SK-N-SH (cell line): ENCODE data around the gene CLDN15. TPM values are rescaled to one million over a fixed set of nuclear protein-coding genes. Genes with fewer than 3 reads are reported as not detected.

Source experiments
- CTCF ChIA-PET: fragments of 300-600, 350-600 bp; formaldehyde crosslinking; extraction: SDS; loops from one replicate; lab custom pipeline; 2021; lab: Yijun Ruan, JAX
- POLR2A ChIA-PET: fragments of 350-600 bp; sonication (Branson Sonifier 250); formaldehyde crosslinking; extraction: SDS; loops from one replicate; lab custom pipeline; 2020; ENCODE audit warnings: antibody characterized with exemption, inconsistent platforms; lab: Yijun Ruan, JAX
- DNase-seq: peaks from one replicate; pipeline ENCODE4 v3.0.0; 2012
- H2AFZ ChIP-seq: fragments of 200-600 bp; sonication (generic); 2 replicates; pipeline ENCODE4 v1.8.1; 2016; ENCODE audit warnings: antibody characterized with exemption, mild to moderate bottlenecking, low read depth
- H3F3A ChIP-seq: fragments of 200-600 bp; sonication (generic); replicated peaks from 2 replicates; pipeline ENCODE3; 2016; ENCODE audit warnings: antibody characterized with exemption, mild to moderate bottlenecking; ENCODE audit not compliant: insufficient read depth
- H3K27ac ChIP-seq, 2 experiments: fragments of 200-500 bp in 1 of 2; fragments of 200-600 bp in 1 of 2; sonication (Bioruptor generic) in 1 of 2; sonication (generic), shearing (Covaris generic) in 1 of 2; 2 replicates each; pipeline versions ENCODE4 v1.5.1 to v1.6.1; 2014 to 2016; ENCODE audit warnings: low read depth in 2 of 2, inconsistent platforms in 1 of 2, low read length in 1 of 2, mild to moderate bottlenecking in 1 of 2, mixed read lengths in 1 of 2
- H3K27me3 ChIP-seq: fragments of 200-600 bp; sonication (generic), shearing (Covaris generic); 2 replicates; pipeline ENCODE4 v1.6.1; 2016; ENCODE audit warnings: mixed run types; ENCODE audit not compliant: insufficient read depth
- H3K36me3 ChIP-seq, 2 experiments: fragments of 200-500 bp in 1 of 2; fragments of 200-600 bp in 1 of 2; sonication (Bioruptor generic) in 1 of 2; sonication (generic) in 1 of 2; replicated peaks in 1 of 2; 2 replicates each; pipeline versions ENCODE3 to v1.5.1; 2014 to 2016; ENCODE audit warnings: low read length in 1 of 2, mild to moderate bottlenecking in 1 of 2; ENCODE audit not compliant: insufficient read depth in 2 of 2, control insufficient read depth in 1 of 2
- H3K4me1 ChIP-seq, 2 experiments: fragments of 200-500 bp in 1 of 2; fragments of 200-600 bp in 1 of 2; sonication (Bioruptor generic) in 1 of 2; sonication (generic), shearing (Covaris generic) in 1 of 2; 2 replicates each; pipeline versions ENCODE4 v1.5.1 to v1.6.1; 2014 to 2016; ENCODE audit warnings: low read depth in 1 of 2, low read length in 1 of 2, mixed run types in 1 of 2; ENCODE audit not compliant: insufficient read depth in 2 of 2, control insufficient read depth in 1 of 2
- H3K4me2 ChIP-seq: fragments of 200-600 bp; sonication (generic), shearing (Covaris generic); 2 replicates; pipeline ENCODE4 v1.6.1; 2017; ENCODE audit warnings: mixed run types
- H3K4me3 ChIP-seq, 2 experiments: fragments of 200-500 bp in 1 of 2; fragments of 200-600 bp in 1 of 2; sonication (Bioruptor generic) in 1 of 2; sonication (generic), shearing (Covaris generic) in 1 of 2; 2 replicates each; pipeline versions ENCODE4 v1.5.1 to v1.8.1; 2014 to 2016; ENCODE audit warnings: low read depth in 2 of 2, inconsistent platforms in 1 of 2, low read length in 1 of 2, mild to moderate bottlenecking in 1 of 2, mixed read lengths in 1 of 2, moderate library complexity in 1 of 2
- H3K79me2 ChIP-seq: fragments of 200-600 bp; sonication (generic); 2 replicates; pipeline ENCODE4 v1.8.1; 2017; ENCODE audit warnings: mild to moderate bottlenecking; ENCODE audit not compliant: insufficient read depth
- H3K9ac ChIP-seq: fragments of 200-600 bp; sonication (generic); 2 replicates; pipeline ENCODE4 v1.6.1; 2017; ENCODE audit warnings: mixed run types
- H3K9me2 ChIP-seq: fragments of 200-600 bp; sonication (generic); 2 replicates; pipeline ENCODE4 v1.6.1; 2017; ENCODE audit warnings: mixed run types
- H3K9me3 ChIP-seq: fragments of 200-600 bp; sonication (generic); 2 replicates; pipeline ENCODE4 v1.6.1; 2017; ENCODE audit warnings: mixed run types, mild to moderate bottlenecking, moderate library complexity
- H4K20me1 ChIP-seq: fragments of 200-600 bp; sonication (generic); 2 replicates; pipeline ENCODE4 v1.6.1; 2017; ENCODE audit warnings: mild to moderate bottlenecking, mixed run types; ENCODE audit not compliant: insufficient read depth
- CHD2 ChIP-seq: fragments of 150-350 bp; IDR thresholded peaks from 2 replicates; pipeline ENCODE4 v1.6.1; 2018; ENCODE audit warnings: low read length; ENCODE audit not compliant: partially characterized antibody
- CTCF ChIP-seq: fragments of 200-600 bp; sonication (generic); IDR thresholded peaks from 2 replicates; pipeline ENCODE4 v1.6.1; 2017; ENCODE audit warnings: antibody characterized with exemption, mild to moderate bottlenecking, moderate library complexity
- EZH2phosphoT487 ChIP-seq: fragments of 200-600 bp; sonication (generic); IDR thresholded peaks from 2 replicates; pipeline ENCODE4 v1.6.1; 2017; ENCODE audit warnings: low read depth, mixed run types, mild to moderate bottlenecking, antibody characterized with exemption, moderate library complexity, borderline replicate concordance
- IRF3 ChIP-seq: fragments of 150-350 bp; IDR thresholded peaks from 2 replicates; pipeline ENCODE4 v1.6.1; 2016; ENCODE audit warnings: mild to moderate bottlenecking, low read depth, low read length
- JUND ChIP-seq: IDR thresholded peaks from 2 replicates; pipeline ENCODE4 v1.4.0; 2012
- MAX ChIP-seq: IDR thresholded peaks from 2 replicates; pipeline ENCODE4 v1.4.0; 2012; ENCODE audit warnings: low read depth
- MXI1 ChIP-seq: IDR thresholded peaks from 2 replicates; pipeline ENCODE4 v1.6.1; 2012; ENCODE audit warnings: mild to moderate bottlenecking, low read depth, low read length, improper control_type of control experiment
- NFIC ChIP-seq: IDR thresholded peaks from 2 replicates; pipeline ENCODE4 v1.4.0; 2012; ENCODE audit warnings: borderline replicate concordance
- PBX3 ChIP-seq: IDR thresholded peaks from 2 replicates; pipeline ENCODE4; 2012
- RXRA ChIP-seq: IDR thresholded peaks from 2 replicates; pipeline ENCODE4 v1.4.0; 2012; ENCODE audit warnings: low read depth, mild to moderate bottlenecking, borderline replicate concordance
- SIN3A ChIP-seq: IDR thresholded peaks from 2 replicates; pipeline ENCODE4 v1.6.1; 2012; ENCODE audit warnings: low read depth, mild to moderate bottlenecking, low read length, moderate library complexity, borderline replicate concordance
- TEAD4 ChIP-seq: IDR thresholded peaks from 2 replicates; pipeline ENCODE4 v1.4.0; 2012; ENCODE audit warnings: mild to moderate bottlenecking, borderline replicate concordance; ENCODE audit not compliant: insufficient read depth
- WGBS: methylation state at CpG from one replicate; pipeline ENCODE4 v1.1.6; 2017; ENCODE audit warnings: low lambda C conversion rate; 5-methylcytosine and 5-hydroxymethylcytosine counted together
- polyA plus RNA-seq, 3 experiments: library from polyadenylated mRNA; depleted of rRNA; stranded (reverse); fragments of >200 nt; gene quantifications; 2 replicates each; pipeline ENCODE4 v1.2.3, GENCODE V29; 2012

The CLDN15 gene
- polyA plus RNA-seq, 1 of the 3 experiments (the other 2 are of a cell fraction), result 24.0 TPM

- Histone ChIP-seq H3K79me2 (peaks cover 8% of the 10 kb centered on the region; the same call in 1 of the 2 replicates), H4K20me1 (peaks cover 3% of the 10 kb centered on the region), H3K27ac (no peak overlapping the region), H3K4me3 (no peak overlapping the region), H3K9ac (no peak overlapping the region), H3K36me3 (peaks cover 24 to 54% of the 10 kb centered on the region in 2 experiments), H3K9me3 (no peaks in the 10 kb centered on the region), H3K27me3 (no peaks in the 10 kb centered on the region), H3K9me2 (no peaks in the 10 kb centered on the region), H3K4me1 (peaks cover 0 to 4% of the 10 kb centered on the region in 2 experiments; a peak in 1 of 4 replicates), H3F3A (peaks cover 6% of the 10 kb centered on the region), H3K4me2 (no peak overlapping the region), H2AFZ (no peak overlapping the region)
- CTCF ChIA-PET, result interaction anchor here (0.7 to 4.3 kb wide), 5 partner anchors 10 to 332 kb away, joined by 3 to 29 read pairs (median 4); partner anchors contain the start of genes FIS1 and PLOD3
- TF ChIP-seq TEAD4 (no peak), PBX3 (no peak), CHD2 (no peak), EZH2phosphoT487 (no peak)
- POLR2A ChIA-PET, result interaction anchor here (1.5 kb wide), 1 partner anchor 9 kb away, joined by 4 read pairs; the partner anchor contains the start of gene ZNHIT1
- WGBS, result 96% methylated on average over 9 of the region's 9 CpGs
- DNase-seq, result no peak
Measured at GRCh38 chr7:101226721-101227120, 10.9 kb downstream of the CLDN15 start.

- no peaks in the 10 kb centered on the region for H3K27me3 ChIP-seq
- no peak overlapping the region for H3K9ac ChIP-seq
Measured at GRCh38 chr7:101225650-101226049, 12.0 kb downstream of the CLDN15 start.

More at GRCh38 chr7:101225650-101226049, 12.0 kb downstream of the CLDN15 start:
- DNase-seq, result no peak
- ChIA-PET POLR2A (interaction anchor here (0.7 kb wide), 1 partner anchor 8 kb away, joined by 4 read pairs; the partner anchor contains the start of gene PLOD3), CTCF (interaction anchor here (0.6 to 4.3 kb wide), 4 partner anchors 9 to 147 kb away, joined by 3 to 29 read pairs (median 5); partner anchors contain the start of genes FIS1 and PLOD3)
- no peak for TF ChIP-seq RXRA
- no peak for TF ChIP-seq SIN3A
- TF ChIP-seq CHD2, result no peak
- TF ChIP-seq MXI1, result no peak
- TF ChIP-seq MAX, result no peak
- TF ChIP-seq JUND, result no peak
- TF ChIP-seq CTCF, result no peak
- no peak for TF ChIP-seq NFIC
- no peak for TF ChIP-seq IRF3
- WGBS, result 88% methylated on average over 6 of the region's 6 CpGs
- peaks cover 19% of the 10 kb centered on the region for H3K79me2 ChIP-seq
- H3K36me3 ChIP-seq, result peaks cover 24 to 54% of the 10 kb centered on the region in 2 experiments
- H4K20me1 ChIP-seq, result peaks cover 6% of the 10 kb centered on the region
- H2AFZ ChIP-seq, result no peak overlapping the region
- H3K4me3 ChIP-seq, result no peak overlapping the region
- peaks cover 4% of the 10 kb centered on the region for H3F3A ChIP-seq
- no peaks in the 10 kb centered on the region for H3K9me2 ChIP-seq
- H3K9me3 ChIP-seq, result no peaks in the 10 kb centered on the region
- no peak overlapping the region for H3K27ac ChIP-seq
- no peak overlapping the region for H3K4me2 ChIP-seq
- H3K4me1 ChIP-seq, result no peaks in the 10 kb centered on the region; a peak in 1 of 4 replicates
